Cardiac muscle cell (in vitro differentiated cells and primary cell): ENCODE results near the gene MRGPRD. TPM values are rescaled to one million over a fixed set of nuclear protein-coding genes. Genes with fewer than 3 reads are reported as not detected.

Source experiments
- DNase-seq, 2 donors: peaks; one replicate each; pipeline versions ENCODE4 v3.0.0 to v3.0.0-alpha.2; 2010 to 2017; ENCODE audit warnings: low read depth in 1 of 2, low spot score in 1 of 2
- H3K27ac ChIP-seq: fragments of 200-600 bp; sonication (generic); 2 replicates; pipeline ENCODE4 v1.5.1; 2016
- H3K27me3 ChIP-seq: fragments of 200-600 bp; sonication (generic); 2 replicates; pipeline ENCODE4 v1.6.0; 2016; ENCODE audit warnings: control low read depth
- H3K36me3 ChIP-seq: fragments of 200-600 bp; sonication (generic); 2 replicates; pipeline ENCODE4 v1.5.1; 2016; ENCODE audit warnings: control low read depth
- H3K4me1 ChIP-seq: fragments of 200-600 bp; sonication (generic); 2 replicates; pipeline ENCODE4 v1.8.1; 2017; ENCODE audit warnings: low read depth, mild to moderate bottlenecking, mixed run types
- H3K4me3 ChIP-seq: fragments of 200-600 bp; sonication (generic); 2 replicates; pipeline ENCODE4 v1.5.1; 2016; ENCODE audit warnings: mild to moderate bottlenecking
- H3K9me3 ChIP-seq: fragments of 200-600 bp; sonication (generic); 2 replicates; pipeline ENCODE4 v1.5.1; 2017; ENCODE audit warnings: low read depth, mild to moderate bottlenecking, control low read depth
- CTCF ChIP-seq: IDR thresholded peaks from 2 replicates; pipeline ENCODE4 v1.5.1; 2012; ENCODE audit warnings: low read depth, mild to moderate bottlenecking, low read length
- polyA plus RNA-seq: library from polyadenylated mRNA; unstranded; fragments of >200 nt; fragmentation: Nextera tagmentation; extraction: Ambion mirVana; gene quantifications from 2 replicates; pipeline ENCODE4 v1.2.1, GENCODE V29; 2016
- total RNA-seq: library from RNA; depleted of rRNA; stranded (reverse); fragments of >200 nt; gene quantifications from 2 replicates; pipeline ENCODE4 v1.2.3, GENCODE V29; 2016

Gene MRGPRD
- total and polyA plus RNA-seq, 2 experiments from 2014 or later, result not detected

DNA sequence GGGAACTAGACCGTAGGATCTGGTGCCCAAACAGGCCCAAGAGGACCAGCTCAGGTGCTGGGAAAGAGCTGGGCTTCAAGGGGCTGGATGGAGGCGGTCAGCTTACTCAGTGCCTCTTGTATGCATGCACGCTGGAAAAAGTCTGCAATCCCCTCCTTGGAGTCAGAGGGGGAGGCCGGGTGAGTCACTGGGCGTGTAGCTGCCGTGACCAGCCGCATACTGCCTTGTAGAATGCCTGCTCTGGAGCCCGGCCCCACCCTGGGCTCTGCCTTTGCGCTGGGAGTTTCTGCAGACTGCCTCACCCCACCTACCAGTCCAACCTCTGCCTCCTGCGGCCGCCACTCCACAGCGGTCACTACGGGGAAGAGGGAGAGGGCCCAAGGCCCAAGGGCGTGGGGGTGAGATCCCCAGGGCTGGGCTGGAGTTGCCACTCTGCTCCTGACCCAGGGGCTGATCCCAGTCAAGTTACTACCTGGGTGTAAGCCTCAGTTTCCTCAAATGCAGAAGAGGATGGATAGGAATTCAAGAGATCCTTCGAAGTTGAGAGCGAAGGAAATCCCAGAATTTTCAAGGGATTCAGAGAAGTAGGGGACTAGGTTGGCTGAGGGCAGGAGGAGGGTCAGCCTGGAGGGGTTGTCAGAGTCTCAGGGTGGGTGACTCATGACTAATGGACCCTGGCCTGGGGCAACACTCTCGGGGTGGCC, 28.1 kb upstream of the MRGPRD start:
- no peak for TF ChIP-seq CTCF
- H3K27ac ChIP-seq, result no peak overlapping the region
- DNase-seq, result peak in 1 of 2 donors; percentile 95
- no peaks in the 10 kb centered on the region for H3K27me3 ChIP-seq
- peaks cover 45% of the 10 kb centered on the region for H3K4me1 ChIP-seq
- no peak overlapping the region for H3K4me3 ChIP-seq
- no peaks in the 10 kb centered on the region for H3K9me3 ChIP-seq
- H3K36me3 ChIP-seq, result no peaks in the 10 kb centered on the region

DNA sequence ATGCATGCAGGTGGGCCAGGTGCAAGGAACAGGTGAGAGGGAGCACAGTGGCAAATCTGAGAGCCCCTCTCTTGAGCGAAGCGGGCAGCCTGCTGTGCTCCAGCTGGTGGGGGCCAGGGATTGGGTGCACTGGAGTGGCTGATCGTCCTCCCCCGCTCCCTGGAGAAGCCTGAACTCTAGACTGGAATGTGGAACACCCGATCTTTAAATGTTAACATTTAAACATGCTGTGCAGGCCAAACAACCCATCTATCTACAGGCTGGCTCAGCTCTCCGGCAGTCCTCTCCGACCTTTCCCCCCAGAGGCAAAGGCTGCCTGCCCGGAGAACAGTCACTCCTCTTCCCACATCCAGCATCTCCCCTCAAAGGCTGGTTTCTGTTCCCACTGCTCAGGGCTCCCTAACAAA, 27.2 kb upstream of the MRGPRD start:
- DNase-seq, result peak in 1 of 2 donors; percentile 26
- Histone ChIP-seq H3K4me1 (peaks cover 36% of the 10 kb centered on the region), H3K27ac (no peak overlapping the region)

DNA sequence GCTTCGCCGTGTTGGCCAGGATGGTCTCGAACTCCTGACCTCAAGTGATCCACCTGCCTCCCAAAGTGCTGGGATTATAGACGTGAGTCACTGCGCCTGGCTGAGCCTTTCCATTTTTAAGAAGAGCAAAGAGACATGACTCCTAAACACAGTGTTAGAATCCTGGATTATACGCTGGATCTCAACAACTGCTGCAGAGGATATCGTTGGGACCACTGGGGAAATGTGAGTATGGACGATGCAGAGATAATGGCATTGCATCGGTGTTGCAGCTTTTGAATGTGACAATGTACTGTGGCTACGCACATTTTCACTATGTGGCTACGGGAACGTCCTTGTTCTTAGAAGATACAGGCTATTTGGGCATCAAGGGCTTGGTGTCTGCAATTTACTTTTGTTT, 26.0 kb upstream of the MRGPRD start:
- TF ChIP-seq CTCF, result no peak
- no peaks in the 10 kb centered on the region for H3K9me3 ChIP-seq
- H3K36me3 ChIP-seq, result no peaks in the 10 kb centered on the region
- peaks cover 26% of the 10 kb centered on the region for H3K4me1 ChIP-seq
- H3K4me3 ChIP-seq, result no peak overlapping the region
- no peak overlapping the region for H3K27ac ChIP-seq
- no peaks in the 10 kb centered on the region for H3K27me3 ChIP-seq
- DNase-seq, result no peak

More for the DNA sequence above, 27.2 kb upstream of the MRGPRD start:
- Histone ChIP-seq H3K4me3 (no peak overlapping the region), H3K36me3 (no peaks in the 10 kb centered on the region), H3K27me3 (no peaks in the 10 kb centered on the region), H3K9me3 (no peaks in the 10 kb centered on the region)
- TF ChIP-seq CTCF, result no peak

DNA sequence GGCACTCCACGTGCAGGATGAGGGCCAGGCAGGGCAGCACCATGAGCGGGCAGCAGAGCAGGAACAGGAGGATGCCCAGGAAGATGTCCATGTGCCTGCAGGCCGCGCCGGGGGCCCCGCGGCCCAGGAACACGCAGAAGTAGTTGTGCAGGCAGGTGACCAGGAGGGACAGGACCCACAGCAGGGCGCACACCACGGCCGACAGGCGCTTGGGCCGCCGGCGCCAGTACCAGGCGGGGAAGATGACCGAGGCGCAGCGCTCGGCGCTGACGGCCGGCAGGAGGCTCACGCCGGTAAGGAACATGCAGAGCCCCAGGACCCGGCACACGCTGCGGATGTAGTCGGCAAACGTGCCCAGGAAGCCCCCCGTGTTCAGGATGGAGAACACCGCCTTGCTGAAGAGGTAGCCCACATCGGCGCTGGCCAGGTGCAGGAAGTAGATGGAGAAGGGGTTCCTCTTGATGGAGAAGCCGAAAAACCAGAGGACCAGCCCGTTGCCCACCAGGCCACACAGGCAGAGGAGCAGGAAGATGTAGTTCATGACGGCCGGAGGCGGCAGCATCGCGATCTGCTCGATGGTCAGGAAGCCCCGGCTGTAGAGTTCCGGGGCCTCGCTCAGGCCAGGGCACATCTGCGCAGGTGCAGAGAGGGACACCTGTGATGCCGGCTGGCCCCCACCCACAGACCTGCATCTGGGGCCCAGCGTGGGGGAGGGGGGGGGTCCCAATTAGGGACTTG, 25.0 kb upstream of the MRGPRD start:
- no peak for DNase-seq
- Histone ChIP-seq H3K36me3 (no peaks in the 10 kb centered on the region), H3K9me3 (no peaks in the 10 kb centered on the region), H3K4me1 (peaks cover 22% of the 10 kb centered on the region), H3K27ac (no peak overlapping the region), H3K27me3 (no peaks in the 10 kb centered on the region), H3K4me3 (no peak overlapping the region)
- no peak for TF ChIP-seq CTCF

DNA sequence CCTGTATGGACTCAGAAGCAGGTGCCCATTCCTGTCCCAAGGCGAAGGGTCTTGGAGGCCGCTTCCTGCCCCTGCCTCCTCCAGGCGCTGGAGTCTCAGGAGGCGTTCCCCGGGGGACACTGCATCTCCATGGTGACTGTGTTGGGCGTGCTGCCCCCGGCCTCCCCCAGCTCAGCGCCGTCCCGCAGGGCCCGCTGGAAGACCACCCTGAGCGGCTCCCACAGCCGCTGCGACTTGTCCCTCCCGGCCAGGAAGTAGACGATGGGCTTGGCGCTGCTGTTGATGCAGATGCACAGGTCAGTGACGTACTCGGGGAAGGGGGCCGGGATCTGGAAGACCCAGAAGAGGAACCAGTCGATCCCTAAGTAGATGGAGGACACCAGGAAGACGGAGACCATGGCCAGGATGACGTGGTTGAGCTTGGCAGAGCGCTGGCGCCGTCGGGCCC, 24.4 kb upstream of the MRGPRD start:
- H3K4me3 ChIP-seq, result no peak overlapping the region
- no peak for TF ChIP-seq CTCF
- H3K36me3 ChIP-seq, result no peaks in the 10 kb centered on the region
- peaks cover 20% of the 10 kb centered on the region for H3K4me1 ChIP-seq
- H3K27ac ChIP-seq, result no peak overlapping the region
- no peaks in the 10 kb centered on the region for H3K9me3 ChIP-seq
- DNase-seq, result no peak
- H3K27me3 ChIP-seq, result no peaks in the 10 kb centered on the region
